ENCODE data around the gene NUS1.

DNA sequence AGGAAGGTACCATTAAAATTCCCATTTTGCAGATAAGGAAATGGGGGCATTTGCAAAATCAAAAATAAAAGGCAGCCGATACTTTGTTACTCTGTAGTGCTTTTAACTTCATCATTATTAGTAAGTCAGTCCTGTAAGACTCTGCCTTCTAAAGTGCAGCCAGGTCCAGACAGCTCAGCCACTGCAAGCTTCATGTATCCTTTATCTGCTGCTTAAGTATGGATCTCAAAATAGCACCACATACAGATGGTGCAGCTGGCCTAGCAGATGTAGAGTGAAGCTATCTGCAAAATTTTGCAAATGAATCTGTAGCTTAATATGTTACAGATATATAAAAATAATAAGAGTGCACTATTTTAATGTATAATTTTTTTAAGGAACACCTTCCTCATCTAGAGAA, 53.4 kb downstream of the NUS1 start:
- TF ChIP-seq, protein P1, sequence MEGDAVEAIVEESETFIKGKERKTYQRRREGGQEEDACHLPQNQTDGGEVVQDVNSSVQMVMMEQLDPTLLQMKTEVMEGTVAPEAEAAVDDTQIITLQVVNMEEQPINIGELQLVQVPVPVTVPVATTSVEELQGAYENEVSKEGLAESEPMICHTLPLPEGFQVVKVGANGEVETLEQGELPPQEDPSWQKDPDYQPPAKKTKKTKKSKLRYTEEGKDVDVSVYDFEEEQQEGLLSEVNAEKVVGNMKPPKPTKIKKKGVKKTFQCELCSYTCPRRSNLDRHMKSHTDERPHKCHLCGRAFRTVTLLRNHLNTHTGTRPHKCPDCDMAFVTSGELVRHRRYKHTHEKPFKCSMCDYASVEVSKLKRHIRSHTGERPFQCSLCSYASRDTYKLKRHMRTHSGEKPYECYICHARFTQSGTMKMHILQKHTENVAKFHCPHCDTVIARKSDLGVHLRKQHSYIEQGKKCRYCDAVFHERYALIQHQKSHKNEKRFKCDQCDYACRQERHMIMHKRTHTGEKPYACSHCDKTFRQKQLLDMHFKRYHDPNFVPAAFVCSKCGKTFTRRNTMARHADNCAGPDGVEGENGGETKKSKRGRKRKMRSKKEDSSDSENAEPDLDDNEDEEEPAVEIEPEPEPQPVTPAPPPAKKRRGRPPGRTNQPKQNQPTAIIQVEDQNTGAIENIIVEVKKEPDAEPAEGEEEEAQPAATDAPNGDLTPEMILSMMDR (conservative IDR thresholded peaks at IDR 0.05; ENCODE audit: low read depth in 2 of 2), result no peak
- TF ChIP-seq EZH2 (IDR thresholded peaks at IDR 0.05; ENCODE audit: low read depth, unreplicated experiment) (no peak), JUNB (IDR thresholded peaks at IDR 0.05; ENCODE audit: unreplicated experiment) (no peak), POLR2AphosphoS5 (IDR thresholded peaks at IDR 0.05; ENCODE audit: low read depth) (no peak), CREB1 (CRISPR knock-in tag; IDR thresholded peaks at IDR 0.05; ENCODE audit: low read depth) (no peak), EZH2phosphoT487 (IDR thresholded peaks at IDR 0.05; ENCODE audit: unreplicated experiment) (no peak), NANOG (IDR thresholded peaks at IDR 0.05; ENCODE audit: borderline replicate concordance) (no peak), ZNF114 (CRISPR knock-in tag; IDR thresholded peaks at IDR 0.05) (no peak)
- TF ChIP-seq, protein P2, sequence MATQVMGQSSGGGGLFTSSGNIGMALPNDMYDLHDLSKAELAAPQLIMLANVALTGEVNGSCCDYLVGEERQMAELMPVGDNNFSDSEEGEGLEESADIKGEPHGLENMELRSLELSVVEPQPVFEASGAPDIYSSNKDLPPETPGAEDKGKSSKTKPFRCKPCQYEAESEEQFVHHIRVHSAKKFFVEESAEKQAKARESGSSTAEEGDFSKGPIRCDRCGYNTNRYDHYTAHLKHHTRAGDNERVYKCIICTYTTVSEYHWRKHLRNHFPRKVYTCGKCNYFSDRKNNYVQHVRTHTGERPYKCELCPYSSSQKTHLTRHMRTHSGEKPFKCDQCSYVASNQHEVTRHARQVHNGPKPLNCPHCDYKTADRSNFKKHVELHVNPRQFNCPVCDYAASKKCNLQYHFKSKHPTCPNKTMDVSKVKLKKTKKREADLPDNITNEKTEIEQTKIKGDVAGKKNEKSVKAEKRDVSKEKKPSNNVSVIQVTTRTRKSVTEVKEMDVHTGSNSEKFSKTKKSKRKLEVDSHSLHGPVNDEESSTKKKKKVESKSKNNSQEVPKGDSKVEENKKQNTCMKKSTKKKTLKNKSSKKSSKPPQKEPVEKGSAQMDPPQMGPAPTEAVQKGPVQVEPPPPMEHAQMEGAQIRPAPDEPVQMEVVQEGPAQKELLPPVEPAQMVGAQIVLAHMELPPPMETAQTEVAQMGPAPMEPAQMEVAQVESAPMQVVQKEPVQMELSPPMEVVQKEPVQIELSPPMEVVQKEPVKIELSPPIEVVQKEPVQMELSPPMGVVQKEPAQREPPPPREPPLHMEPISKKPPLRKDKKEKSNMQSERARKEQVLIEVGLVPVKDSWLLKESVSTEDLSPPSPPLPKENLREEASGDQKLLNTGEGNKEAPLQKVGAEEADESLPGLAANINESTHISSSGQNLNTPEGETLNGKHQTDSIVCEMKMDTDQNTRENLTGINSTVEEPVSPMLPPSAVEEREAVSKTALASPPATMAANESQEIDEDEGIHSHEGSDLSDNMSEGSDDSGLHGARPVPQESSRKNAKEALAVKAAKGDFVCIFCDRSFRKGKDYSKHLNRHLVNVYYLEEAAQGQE (IDR thresholded peaks at IDR 0.05; ENCODE audit: unreplicated experiment), result no peak
- TF ChIP-seq, protein P3, sequence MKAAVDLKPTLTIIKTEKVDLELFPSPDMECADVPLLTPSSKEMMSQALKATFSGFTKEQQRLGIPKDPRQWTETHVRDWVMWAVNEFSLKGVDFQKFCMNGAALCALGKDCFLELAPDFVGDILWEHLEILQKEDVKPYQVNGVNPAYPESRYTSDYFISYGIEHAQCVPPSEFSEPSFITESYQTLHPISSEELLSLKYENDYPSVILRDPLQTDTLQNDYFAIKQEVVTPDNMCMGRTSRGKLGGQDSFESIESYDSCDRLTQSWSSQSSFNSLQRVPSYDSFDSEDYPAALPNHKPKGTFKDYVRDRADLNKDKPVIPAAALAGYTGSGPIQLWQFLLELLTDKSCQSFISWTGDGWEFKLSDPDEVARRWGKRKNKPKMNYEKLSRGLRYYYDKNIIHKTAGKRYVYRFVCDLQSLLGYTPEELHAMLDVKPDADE (IDR thresholded peaks at IDR 0.05), result no peak
